ENCODE data around the gene APAF1. TPM values are rescaled to one million over a fixed set of nuclear protein-coding genes. Genes with fewer than 3 reads are reported as not detected.
A peak's percentile ranks its signal among the peaks of the same experiment; 100 is the strongest.

Gene APAF1
- total and polyA plus RNA-seq, 10 of the 15 experiments (the other 5 are each of a cell fraction or from before 2014, with no cell fraction given): 4.2 to 19.1 (median 14.2) TPM

DNA sequence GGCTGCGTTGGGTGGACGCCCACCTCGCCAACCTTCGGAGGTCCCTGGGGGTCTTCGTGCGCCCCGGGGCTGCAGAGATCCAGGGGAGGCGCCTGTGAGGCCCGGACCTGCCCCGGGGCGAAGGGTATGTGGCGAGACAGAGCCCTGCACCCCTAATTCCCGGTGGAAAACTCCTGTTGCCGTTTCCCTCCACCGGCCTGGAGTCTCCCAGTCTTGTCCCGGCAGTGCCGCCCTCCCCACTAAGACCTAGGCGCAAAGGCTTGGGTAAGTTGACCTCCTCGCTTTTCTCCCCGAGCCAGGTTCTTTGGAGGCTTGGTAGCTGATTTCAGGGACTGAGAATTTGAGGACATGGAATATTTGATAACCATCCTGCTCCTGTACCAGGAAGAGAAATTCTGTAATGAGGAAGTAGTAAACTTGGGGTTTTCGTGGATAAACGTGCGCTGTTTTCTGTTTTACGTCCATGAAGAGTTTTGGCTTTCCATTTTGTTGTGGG lies 530 bp downstream of the APAF1 start (continued):
- TF ChIP-seq, protein P1, sequence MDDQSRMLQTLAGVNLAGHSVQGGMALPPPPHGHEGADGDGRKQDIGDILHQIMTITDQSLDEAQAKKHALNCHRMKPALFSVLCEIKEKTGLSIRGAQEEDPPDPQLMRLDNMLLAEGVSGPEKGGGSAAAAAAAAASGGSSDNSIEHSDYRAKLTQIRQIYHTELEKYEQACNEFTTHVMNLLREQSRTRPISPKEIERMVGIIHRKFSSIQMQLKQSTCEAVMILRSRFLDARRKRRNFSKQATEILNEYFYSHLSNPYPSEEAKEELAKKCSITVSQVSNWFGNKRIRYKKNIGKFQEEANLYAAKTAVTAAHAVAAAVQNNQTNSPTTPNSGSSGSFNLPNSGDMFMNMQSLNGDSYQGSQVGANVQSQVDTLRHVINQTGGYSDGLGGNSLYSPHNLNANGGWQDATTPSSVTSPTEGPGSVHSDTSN (IDR thresholded peaks at IDR 0.05; ENCODE audit: insufficient replicate concordance, low read depth, low read length): no peak
- TF ChIP-seq SMAD5 (IDR thresholded peaks at IDR 0.05; ENCODE audit: low read depth) (no peak), HDAC6 (IDR thresholded peaks at IDR 0.05; ENCODE audit: unreplicated experiment) (no peak), PAX8 (IDR thresholded peaks at IDR 0.05) (no peak), EGR1 (IDR thresholded peaks at IDR 0.05; ENCODE audit: borderline replicate concordance in 1 of 2, low read depth in 2 of 2, low read length in 2 of 2) (no peak), CREB1 (IDR thresholded peaks at IDR 0.05; ENCODE audit: low read depth) (0 out of 2 replicates have a peak, but pooled peaks have one; percentile 18), TCF7 (IDR thresholded peaks at IDR 0.05; ENCODE audit: borderline replicate concordance) (no peak), TCF12 (IDR thresholded peaks at IDR 0.05; ENCODE audit: low read depth, low read length) (no peak), MTA2 (IDR thresholded peaks at IDR 0.05; ENCODE audit: low read depth) (0 out of 2 replicates have a peak, but pooled peaks have one; percentile 21), POLR2A (IDR thresholded peaks at IDR 0.05; ENCODE audit: low read depth, low read length) (no peak), RAD21 (IDR thresholded peaks at IDR 0.05; ENCODE audit: insufficient read depth, low read depth, low read length) (no peak), MEF2B (IDR thresholded peaks at IDR 0.05; ENCODE audit: partially characterized antibody, poor library complexity, severe bottlenecking) (no peak), POLR2AphosphoS5 (IDR thresholded peaks at IDR 0.05; ENCODE audit: low read length) (no peak), NBN (IDR thresholded peaks at IDR 0.05) (no peak)
- TF ChIP-seq, protein P2, sequence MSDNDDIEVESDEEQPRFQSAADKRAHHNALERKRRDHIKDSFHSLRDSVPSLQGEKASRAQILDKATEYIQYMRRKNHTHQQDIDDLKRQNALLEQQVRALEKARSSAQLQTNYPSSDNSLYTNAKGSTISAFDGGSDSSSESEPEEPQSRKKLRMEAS (IDR thresholded peaks at IDR 0.05; ENCODE audit: low read depth, low read length): no peak
- TF ChIP-seq, protein P3, sequence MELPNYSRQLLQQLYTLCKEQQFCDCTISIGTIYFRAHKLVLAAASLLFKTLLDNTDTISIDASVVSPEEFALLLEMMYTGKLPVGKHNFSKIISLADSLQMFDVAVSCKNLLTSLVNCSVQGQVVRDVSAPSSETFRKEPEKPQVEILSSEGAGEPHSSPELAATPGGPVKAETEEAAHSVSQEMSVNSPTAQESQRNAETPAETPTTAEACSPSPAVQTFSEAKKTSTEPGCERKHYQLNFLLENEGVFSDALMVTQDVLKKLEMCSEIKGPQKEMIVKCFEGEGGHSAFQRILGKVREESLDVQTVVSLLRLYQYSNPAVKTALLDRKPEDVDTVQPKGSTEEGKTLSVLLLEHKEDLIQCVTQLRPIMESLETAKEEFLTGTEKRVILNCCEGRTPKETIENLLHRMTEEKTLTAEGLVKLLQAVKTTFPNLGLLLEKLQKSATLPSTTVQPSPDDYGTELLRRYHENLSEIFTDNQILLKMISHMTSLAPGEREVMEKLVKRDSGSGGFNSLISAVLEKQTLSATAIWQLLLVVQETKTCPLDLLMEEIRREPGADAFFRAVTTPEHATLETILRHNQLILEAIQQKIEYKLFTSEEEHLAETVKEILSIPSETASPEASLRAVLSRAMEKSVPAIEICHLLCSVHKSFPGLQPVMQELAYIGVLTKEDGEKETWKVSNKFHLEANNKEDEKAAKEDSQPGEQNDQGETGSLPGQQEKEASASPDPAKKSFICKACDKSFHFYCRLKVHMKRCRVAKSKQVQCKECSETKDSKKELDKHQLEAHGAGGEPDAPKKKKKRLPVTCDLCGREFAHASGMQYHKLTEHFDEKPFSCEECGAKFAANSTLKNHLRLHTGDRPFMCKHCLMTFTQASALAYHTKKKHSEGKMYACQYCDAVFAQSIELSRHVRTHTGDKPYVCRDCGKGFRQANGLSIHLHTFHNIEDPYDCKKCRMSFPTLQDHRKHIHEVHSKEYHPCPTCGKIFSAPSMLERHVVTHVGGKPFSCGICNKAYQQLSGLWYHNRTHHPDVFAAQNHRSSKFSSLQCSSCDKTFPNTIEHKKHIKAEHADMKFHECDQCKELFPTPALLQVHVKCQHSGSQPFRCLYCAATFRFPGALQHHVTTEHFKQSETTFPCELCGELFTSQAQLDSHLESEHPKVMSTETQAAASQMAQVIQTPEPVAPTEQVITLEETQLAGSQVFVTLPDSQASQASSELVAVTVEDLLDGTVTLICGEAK (IDR thresholded peaks at IDR 0.05; ENCODE audit: borderline replicate concordance): no peak
- TF ChIP-seq, protein P4, sequence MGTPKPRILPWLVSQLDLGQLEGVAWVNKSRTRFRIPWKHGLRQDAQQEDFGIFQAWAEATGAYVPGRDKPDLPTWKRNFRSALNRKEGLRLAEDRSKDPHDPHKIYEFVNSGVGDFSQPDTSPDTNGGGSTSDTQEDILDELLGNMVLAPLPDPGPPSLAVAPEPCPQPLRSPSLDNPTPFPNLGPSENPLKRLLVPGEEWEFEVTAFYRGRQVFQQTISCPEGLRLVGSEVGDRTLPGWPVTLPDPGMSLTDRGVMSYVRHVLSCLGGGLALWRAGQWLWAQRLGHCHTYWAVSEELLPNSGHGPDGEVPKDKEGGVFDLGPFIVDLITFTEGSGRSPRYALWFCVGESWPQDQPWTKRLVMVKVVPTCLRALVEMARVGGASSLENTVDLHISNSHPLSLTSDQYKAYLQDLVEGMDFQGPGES (IDR thresholded peaks at IDR 0.05): no peak
- TF ChIP-seq, protein P5, sequence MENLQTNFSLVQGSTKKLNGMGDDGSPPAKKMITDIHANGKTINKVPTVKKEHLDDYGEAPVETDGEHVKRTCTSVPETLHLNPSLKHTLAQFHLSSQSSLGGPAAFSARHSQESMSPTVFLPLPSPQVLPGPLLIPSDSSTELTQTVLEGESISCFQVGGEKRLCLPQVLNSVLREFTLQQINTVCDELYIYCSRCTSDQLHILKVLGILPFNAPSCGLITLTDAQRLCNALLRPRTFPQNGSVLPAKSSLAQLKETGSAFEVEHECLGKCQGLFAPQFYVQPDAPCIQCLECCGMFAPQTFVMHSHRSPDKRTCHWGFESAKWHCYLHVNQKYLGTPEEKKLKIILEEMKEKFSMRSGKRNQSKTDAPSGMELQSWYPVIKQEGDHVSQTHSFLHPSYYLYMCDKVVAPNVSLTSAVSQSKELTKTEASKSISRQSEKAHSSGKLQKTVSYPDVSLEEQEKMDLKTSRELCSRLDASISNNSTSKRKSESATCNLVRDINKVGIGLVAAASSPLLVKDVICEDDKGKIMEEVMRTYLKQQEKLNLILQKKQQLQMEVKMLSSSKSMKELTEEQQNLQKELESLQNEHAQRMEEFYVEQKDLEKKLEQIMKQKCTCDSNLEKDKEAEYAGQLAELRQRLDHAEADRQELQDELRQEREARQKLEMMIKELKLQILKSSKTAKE (IDR thresholded peaks at IDR 0.05; ENCODE audit: low read depth, poor library complexity, severe bottlenecking): no peak
- TF ChIP-seq, protein P6, sequence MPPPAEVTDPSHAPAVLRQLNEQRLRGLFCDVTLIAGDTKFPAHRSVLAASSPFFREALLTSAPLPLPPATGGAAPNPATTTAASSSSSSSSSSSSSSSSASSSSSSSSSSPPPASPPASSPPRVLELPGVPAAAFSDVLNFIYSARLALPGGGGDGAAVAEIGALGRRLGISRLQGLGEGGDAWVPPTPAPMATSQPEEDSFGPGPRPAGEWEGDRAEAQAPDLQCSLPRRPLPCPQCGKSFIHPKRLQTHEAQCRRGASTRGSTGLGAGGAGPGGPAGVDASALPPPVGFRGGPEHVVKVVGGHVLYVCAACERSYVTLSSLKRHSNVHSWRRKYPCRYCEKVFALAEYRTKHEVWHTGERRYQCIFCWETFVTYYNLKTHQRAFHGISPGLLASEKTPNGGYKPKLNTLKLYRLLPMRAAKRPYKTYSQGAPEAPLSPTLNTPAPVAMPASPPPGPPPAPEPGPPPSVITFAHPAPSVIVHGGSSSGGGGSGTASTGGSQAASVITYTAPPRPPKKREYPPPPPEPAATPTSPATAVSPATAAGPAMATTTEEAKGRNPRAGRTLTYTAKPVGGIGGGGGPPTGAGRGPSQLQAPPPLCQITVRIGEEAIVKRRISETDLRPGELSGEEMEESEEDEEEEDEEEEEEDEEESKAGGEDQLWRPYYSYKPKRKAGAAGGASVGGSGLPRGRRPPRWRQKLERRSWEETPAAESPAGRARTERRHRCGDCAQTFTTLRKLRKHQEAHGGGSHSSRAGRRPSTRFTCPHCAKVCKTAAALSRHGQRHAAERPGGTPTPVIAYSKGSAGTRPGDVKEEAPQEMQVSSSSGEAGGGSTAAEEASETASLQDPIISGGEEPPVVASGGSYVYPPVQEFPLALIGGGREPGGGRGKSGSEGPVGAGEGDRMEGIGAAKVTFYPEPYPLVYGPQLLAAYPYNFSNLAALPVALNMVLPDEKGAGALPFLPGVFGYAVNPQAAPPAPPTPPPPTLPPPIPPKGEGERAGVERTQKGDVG (CRISPR knock-in tag; IDR thresholded peaks at IDR 0.05): no peak
